Measurements from ENCODE around the gene ARHGAP45.

Gene ARHGAP45

DNA sequence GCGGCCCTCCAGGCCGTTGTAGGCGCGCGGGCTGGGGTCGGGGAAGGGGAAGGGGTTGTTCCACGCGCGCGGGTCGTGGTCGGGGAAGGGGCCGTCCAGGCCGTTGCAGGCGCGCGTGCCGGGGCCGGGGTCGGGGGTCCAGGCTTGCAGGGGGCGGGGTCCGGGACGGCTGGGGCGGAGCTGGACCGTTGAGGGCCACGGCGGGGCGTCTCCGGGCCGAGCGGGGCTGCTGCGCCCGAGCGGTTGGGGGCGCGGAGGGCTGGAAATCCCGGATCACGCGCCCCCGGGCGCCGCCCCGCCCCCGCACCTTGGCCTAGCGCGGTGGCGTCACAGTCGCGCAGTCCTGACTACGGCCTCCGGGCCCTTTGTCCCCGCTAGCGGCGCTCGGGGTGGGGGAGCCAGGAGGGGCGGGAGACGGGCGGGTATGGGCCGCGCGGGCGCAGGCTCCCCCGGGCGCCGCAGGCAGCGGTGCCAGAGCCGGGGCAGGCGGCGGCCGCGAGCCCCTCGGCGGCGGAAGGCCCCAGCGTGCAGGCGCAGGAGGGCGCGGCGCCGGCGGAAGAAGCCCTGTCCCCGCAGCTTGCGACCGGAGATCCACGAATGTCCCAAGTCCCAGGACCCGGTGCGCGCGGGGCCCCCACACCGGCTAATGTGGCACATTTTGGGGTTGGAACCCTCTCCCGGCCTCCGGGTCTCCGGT is 37.5 kb downstream of the ARHGAP45 start:
- peaks cover 4 to 52% (median 43%) of the 10 kb centered on the region in 4 experiments for H3K4me1 ChIP-seq (ENCODE audit: control extremely low read depth in 1 of 4, control insufficient read depth in 4 of 4, insufficient read depth in 4 of 4, low read length in 3 of 4)
- ChIA-PET CTCF (interaction anchor here (1.4 to 1.7 kb wide), 2 partner anchors 34 to 139 kb away, joined by 3 read pairs; no protein-coding TSS in a partner anchor), POLR2A (interaction anchor here (0.5 to 1.3 kb wide), 5 partner anchors 15 to 69 kb away, joined by 3 to 4 read pairs (median 3); partner anchors contain the start of gene SBNO2)
- no peaks in the 10 kb centered on the region for H3K9me3 ChIP-seq (ENCODE audit: control extremely low read depth in 1 of 5, control insufficient read depth in 4 of 5, insufficient read depth in 2 of 5, low read depth in 1 of 5, low read length in 4 of 5)
- peaks cover 0 to 36% (median 20%) of the 10 kb centered on the region in 4 experiments for H3K36me3 ChIP-seq (ENCODE audit: control insufficient read depth in 4 of 4, insufficient read depth in 4 of 4, low read length in 3 of 4)
- H3K27me3 ChIP-seq (replicated peaks in 2 of 5; ENCODE audit: control insufficient read depth in 4 of 5, insufficient read depth in 5 of 5, low read length in 4 of 5), result no peaks in the 10 kb centered on the region
- H3K4me3 ChIP-seq (ENCODE audit: control insufficient read depth in 1 of 7, extremely low read depth in 1 of 7, insufficient read depth in 4 of 7, low read depth in 2 of 7, low read length in 6 of 7), result peak overlapping the region; percentile 55 to 86 (median 67)
- H3K27ac ChIP-seq (ENCODE audit: insufficient read depth in 1 of 2, low read depth in 1 of 2, low read length in 2 of 2, poor library complexity in 1 of 2, severe bottlenecking in 2 of 2), result peak overlapping the region; percentile 70 to 84
- WGBS (ENCODE audit: insufficient coverage), result under 1% methylated on average over 67 of the region's 93 CpGs
- peak; percentile 67 to 88 (median 87) for DNase-seq

DNA sequence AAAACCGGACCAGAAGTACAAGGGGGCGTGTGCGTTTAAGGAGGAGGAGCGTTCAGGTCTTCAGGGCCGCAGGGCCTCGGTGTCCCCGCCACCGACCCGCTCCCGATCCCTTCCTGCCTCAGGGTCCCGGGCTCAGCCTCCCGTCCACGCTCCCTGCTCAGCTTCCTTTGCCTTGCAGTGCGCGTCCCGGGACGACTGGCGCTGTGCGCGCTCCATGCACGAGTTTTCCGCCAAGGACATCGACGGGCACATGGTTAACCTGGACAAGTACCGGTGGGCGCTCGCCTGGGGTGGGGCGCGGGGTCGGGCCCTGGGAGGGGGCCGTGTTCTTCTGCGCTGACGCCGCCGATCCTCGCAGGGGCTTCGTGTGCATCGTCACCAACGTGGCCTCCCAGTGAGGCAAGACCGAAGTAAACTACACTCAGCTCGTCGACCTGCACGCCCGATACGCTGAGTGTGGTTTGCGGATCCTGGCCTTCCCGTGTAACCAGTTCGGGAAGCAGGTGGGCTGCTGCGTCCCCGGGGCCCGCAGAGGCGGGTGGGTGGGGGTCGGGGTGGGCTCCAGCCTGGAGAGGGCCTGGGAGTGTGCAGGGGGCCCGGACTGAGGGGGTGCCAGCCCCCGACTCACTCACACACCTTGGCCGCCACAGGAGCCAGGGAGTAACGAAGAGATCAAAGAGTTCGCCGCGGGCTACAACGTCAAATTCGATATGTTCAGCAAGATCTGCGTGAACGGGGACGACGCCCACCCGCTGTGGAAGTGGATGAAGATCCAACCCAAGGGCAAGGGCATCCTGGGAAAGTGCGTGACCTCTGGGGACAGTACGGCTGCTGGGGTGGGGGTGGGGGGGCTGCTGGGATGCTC is 38.3 kb downstream of the ARHGAP45 start:
- Histone ChIP-seq H3K4me1 (ENCODE audit: control extremely low read depth in 1 of 4, control insufficient read depth in 4 of 4, insufficient read depth in 4 of 4, low read length in 3 of 4) (peaks cover 4 to 52% (median 39%) of the 10 kb centered on the region in 4 experiments), H3K9me3 (ENCODE audit: control extremely low read depth in 1 of 5, control insufficient read depth in 4 of 5, insufficient read depth in 2 of 5, low read depth in 1 of 5, low read length in 4 of 5) (no peaks in the 10 kb centered on the region), H3K36me3 (ENCODE audit: control insufficient read depth in 4 of 4, insufficient read depth in 4 of 4, low read length in 3 of 4) (peaks cover 0 to 44% (median 24%) of the 10 kb centered on the region in 4 experiments), H3K27ac (ENCODE audit: insufficient read depth in 1 of 2, low read depth in 1 of 2, low read length in 2 of 2, poor library complexity in 1 of 2, severe bottlenecking in 2 of 2) (peak overlapping the region; percentile 70 to 84), H3K27me3 (replicated peaks in 2 of 5; ENCODE audit: control insufficient read depth in 4 of 5, insufficient read depth in 5 of 5, low read length in 4 of 5) (no peaks in the 10 kb centered on the region), H3K4me3 (ENCODE audit: control insufficient read depth in 1 of 7, extremely low read depth in 1 of 7, insufficient read depth in 4 of 7, low read depth in 2 of 7, low read length in 6 of 7) (peak overlapping the region; percentile 9 to 86 (median 67))
- 37% methylated on average over 45 of the region's 69 CpGs for WGBS (ENCODE audit: insufficient coverage)
- no peak for DNase-seq
- ChIA-PET CTCF (interaction anchor here (1.3 to 1.7 kb wide), 4 partner anchors 35 to 138 kb away, joined by 3 read pairs; partner anchors contain the start of gene CNN2), POLR2A (interaction anchor here (0.7 to 1.3 kb wide), 4 partner anchors 16 to 30 kb away, joined by 3 to 4 read pairs (median 3); no protein-coding TSS in a partner anchor)

DNA sequence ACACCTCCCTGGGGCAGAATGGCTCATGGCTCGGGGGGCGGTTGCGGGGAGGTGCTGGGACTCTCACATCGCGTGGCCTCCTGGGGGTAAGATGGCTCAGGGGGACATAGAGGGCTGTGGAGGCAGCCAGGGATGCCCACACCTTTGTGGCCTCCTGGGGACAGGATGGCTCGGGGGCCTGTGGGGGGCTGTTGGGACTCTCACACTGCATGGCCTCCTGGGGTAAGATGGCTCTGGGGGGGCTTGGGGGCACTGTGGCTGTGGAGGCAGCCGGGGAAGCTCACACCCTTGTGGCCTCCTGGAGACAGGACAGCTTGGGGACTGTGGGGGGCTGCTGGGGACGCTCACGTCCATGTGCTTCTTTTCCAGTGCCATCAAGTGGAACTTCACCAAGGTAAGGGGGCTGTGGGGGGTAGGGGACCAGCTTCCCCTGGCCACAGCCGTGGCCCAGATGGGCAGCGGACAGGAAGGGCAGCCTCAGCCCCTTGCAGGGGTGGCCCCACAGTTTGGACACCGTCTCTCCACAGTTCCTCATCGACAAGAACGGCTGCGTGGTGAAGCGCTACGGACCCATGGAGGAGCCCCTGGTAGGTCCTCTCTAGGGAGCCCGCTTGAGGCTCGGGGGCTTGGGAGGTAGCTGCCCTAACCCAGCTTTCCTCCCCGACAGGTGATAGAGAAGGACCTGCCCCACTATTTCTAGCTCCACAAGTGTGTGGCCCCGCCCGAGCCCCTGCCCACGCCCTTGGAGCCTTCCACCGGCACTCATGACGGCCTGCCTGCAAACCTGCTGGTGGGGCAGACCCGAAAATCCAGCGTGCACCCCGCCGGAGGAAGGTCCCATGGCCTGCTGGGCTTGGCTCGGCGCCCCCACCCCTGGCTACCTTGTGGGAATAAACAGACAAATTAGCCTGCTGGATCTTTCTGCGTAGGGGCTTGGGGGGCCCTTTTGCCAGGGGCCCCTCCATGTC is 39.2 kb downstream of the ARHGAP45 start:
- POLR2A ChIA-PET, result interaction anchor here (1.3 kb wide), 1 partner anchor 18 kb away, joined by 3 read pairs; no protein-coding TSS in a partner anchor
- Histone ChIP-seq H3K9me3 (ENCODE audit: control extremely low read depth in 1 of 5, control insufficient read depth in 4 of 5, insufficient read depth in 2 of 5, low read depth in 1 of 5, low read length in 4 of 5) (no peaks in the 10 kb centered on the region), H3K4me1 (ENCODE audit: control extremely low read depth in 1 of 4, control insufficient read depth in 4 of 4, insufficient read depth in 4 of 4, low read length in 3 of 4) (peaks cover 4 to 48% (median 35%) of the 10 kb centered on the region in 4 experiments), H3K27me3 (replicated peaks in 2 of 5; ENCODE audit: control insufficient read depth in 4 of 5, insufficient read depth in 5 of 5, low read length in 4 of 5) (no peaks in the 10 kb centered on the region), H3K36me3 (ENCODE audit: control insufficient read depth in 4 of 4, insufficient read depth in 4 of 4, low read length in 3 of 4) (peaks cover 0 to 51% (median 32%) of the 10 kb centered on the region in 4 experiments), H3K4me3 (ENCODE audit: control insufficient read depth in 1 of 7, extremely low read depth in 1 of 7, insufficient read depth in 4 of 7, low read depth in 2 of 7, low read length in 6 of 7) (no peak overlapping the region), H3K27ac (ENCODE audit: insufficient read depth in 1 of 2, low read depth in 1 of 2, low read length in 2 of 2, poor library complexity in 1 of 2, severe bottlenecking in 2 of 2) (no peak overlapping the region)
- no peak for DNase-seq
- CTCF ChIA-PET, result interaction anchor here (1.3 to 1.7 kb wide), 3 partner anchors 36 to 138 kb away, joined by 3 read pairs; partner anchors contain the start of gene CNN2
- 95% methylated on average over 25 of the region's 32 CpGs for WGBS (ENCODE audit: insufficient coverage)

- POLR2A ChIA-PET, result no interaction called here
- DNase-seq, result peak in 2 of 3 donors; percentile 31 to 45
- Histone ChIP-seq H3K36me3 (ENCODE audit: control insufficient read depth in 4 of 4, insufficient read depth in 4 of 4, low read length in 3 of 4) (peaks cover 0 to 55% (median 34%) of the 10 kb centered on the region in 4 experiments), H3K4me3 (ENCODE audit: control insufficient read depth in 1 of 7, extremely low read depth in 1 of 7, insufficient read depth in 4 of 7, low read depth in 2 of 7, low read length in 6 of 7) (no peak overlapping the region), H3K4me1 (ENCODE audit: control extremely low read depth in 1 of 4, control insufficient read depth in 4 of 4, insufficient read depth in 4 of 4, low read length in 3 of 4) (peaks cover 0 to 39% (median 26%) of the 10 kb centered on the region in 4 experiments), H3K27me3 (replicated peaks in 2 of 5; ENCODE audit: control insufficient read depth in 4 of 5, insufficient read depth in 5 of 5, low read length in 4 of 5) (no peaks in the 10 kb centered on the region), H3K9me3 (ENCODE audit: control extremely low read depth in 1 of 5, control insufficient read depth in 4 of 5, insufficient read depth in 2 of 5, low read depth in 1 of 5, low read length in 4 of 5) (no peaks in the 10 kb centered on the region), H3K27ac (ENCODE audit: insufficient read depth in 1 of 2, low read depth in 1 of 2, low read length in 2 of 2, poor library complexity in 1 of 2, severe bottlenecking in 2 of 2) (no peak overlapping the region)
- 71% methylated on average over 11 of the region's 17 CpGs for WGBS (ENCODE audit: insufficient coverage)
- CTCF ChIA-PET, result interaction anchor here (1.3 to 1.4 kb wide), 2 partner anchors 81 to 137 kb away, joined by 3 read pairs; partner anchors contain the start of gene CNN2
Observed at GRCh38 chr19:1106841-1107660, 40.1 kb downstream of the ARHGAP45 start.

- POLR2A ChIA-PET, result no interaction called here
- CTCF ChIA-PET, result no interaction called here
- no peak for DNase-seq
- WGBS (ENCODE audit: insufficient coverage), result 97% methylated on average over 21 of the region's 25 CpGs
- Histone ChIP-seq H3K36me3 (ENCODE audit: control insufficient read depth in 4 of 4, insufficient read depth in 4 of 4, low read length in 3 of 4) (peaks cover 0 to 60% (median 40%) of the 10 kb centered on the region in 4 experiments), H3K9me3 (ENCODE audit: control extremely low read depth in 1 of 5, control insufficient read depth in 4 of 5, insufficient read depth in 2 of 5, low read depth in 1 of 5, low read length in 4 of 5) (no peaks in the 10 kb centered on the region), H3K4me1 (ENCODE audit: control extremely low read depth in 1 of 4, control insufficient read depth in 4 of 4, insufficient read depth in 4 of 4, low read length in 3 of 4) (peaks cover 0 to 32% (median 20%) of the 10 kb centered on the region in 4 experiments), H3K27me3 (replicated peaks in 2 of 5; ENCODE audit: control insufficient read depth in 4 of 5, insufficient read depth in 5 of 5, low read length in 4 of 5) (no peaks in the 10 kb centered on the region), H3K27ac (ENCODE audit: insufficient read depth in 1 of 2, low read depth in 1 of 2, low read length in 2 of 2, poor library complexity in 1 of 2, severe bottlenecking in 2 of 2) (no peak overlapping the region), H3K4me3 (ENCODE audit: control insufficient read depth in 1 of 7, extremely low read depth in 1 of 7, insufficient read depth in 4 of 7, low read depth in 2 of 7, low read length in 6 of 7) (no peak overlapping the region)
Observed at GRCh38 chr19:1107661-1108261, 40.8 kb downstream of the ARHGAP45 start.
